ENCODE results near the gene RD3L.
"Not testable (repeated sequence)": the region's sequence is repeated elsewhere in the genome, so short reads cannot be mapped to it uniquely, and the experiment has no call there.

The RD3L gene

GRCh38 chr14:103927566-103927965 is 14.8 kb downstream of the RD3L start:
- no peak for DNase-seq

DNA sequence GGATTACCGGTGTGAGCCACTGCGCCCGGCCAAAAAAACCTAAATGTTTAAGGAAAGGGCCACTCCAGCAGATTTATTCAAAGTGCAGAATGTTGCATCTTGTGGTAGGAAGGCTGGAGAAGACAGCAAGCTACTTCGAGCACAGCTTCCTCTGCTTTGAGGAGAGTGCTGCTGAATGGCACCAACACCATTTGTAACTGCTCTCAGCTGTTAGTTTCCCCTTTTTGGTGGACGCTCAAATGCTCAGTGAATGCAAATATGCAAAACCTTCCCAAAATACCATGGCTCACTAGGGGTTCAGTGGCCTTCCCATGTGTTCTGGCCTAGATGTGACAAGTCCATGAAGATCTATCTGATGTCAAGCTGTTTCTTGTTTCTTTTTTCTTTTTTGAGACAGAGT is 17.0 kb downstream of the RD3L start:
- DNase-seq: no peak

DNA sequence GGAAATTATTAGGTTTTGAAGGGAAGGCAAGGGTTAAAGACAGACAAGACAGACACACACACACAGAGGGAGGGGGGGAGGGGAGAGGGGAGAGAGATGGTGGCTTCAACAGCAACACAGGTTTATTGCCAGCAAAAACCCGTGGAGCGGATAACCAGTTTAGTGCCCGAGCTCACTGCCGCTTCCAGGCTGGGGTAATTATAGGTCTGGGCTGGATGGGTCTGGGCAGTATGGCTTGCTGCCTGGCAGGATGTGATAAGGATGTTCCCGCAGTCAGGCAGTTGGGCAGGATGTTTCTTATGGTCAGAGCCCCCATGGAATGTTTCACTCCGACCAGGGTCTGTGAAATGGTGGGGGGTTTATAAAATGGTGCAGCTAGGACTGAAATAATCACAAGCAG is 18.5 kb downstream of the RD3L start:
- DNase-seq: no peak

DNA sequence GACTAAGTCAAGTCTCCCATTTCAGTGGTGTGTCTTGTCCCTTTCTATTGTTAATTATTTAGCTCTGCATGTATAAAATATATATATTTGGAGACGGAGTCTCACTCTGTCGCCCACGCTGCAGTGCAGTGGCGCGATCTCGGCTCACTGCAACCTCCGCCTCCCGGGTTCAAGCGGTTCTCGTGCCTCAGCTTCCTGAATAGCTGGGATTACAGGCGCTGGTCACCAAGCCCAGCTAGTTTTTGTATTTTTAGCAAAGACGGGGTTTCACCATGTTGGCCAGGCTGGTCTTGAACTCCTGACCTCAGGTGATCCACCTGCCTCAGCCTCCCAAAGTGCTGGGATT is 20.5 kb downstream of the RD3L start:
- not testable (repeated sequence) for DNase-seq

GRCh38 chr14:103920981-103921854 is 21.1 kb downstream of the RD3L start:
- DNase-seq: peak; percentile 89

DNA sequence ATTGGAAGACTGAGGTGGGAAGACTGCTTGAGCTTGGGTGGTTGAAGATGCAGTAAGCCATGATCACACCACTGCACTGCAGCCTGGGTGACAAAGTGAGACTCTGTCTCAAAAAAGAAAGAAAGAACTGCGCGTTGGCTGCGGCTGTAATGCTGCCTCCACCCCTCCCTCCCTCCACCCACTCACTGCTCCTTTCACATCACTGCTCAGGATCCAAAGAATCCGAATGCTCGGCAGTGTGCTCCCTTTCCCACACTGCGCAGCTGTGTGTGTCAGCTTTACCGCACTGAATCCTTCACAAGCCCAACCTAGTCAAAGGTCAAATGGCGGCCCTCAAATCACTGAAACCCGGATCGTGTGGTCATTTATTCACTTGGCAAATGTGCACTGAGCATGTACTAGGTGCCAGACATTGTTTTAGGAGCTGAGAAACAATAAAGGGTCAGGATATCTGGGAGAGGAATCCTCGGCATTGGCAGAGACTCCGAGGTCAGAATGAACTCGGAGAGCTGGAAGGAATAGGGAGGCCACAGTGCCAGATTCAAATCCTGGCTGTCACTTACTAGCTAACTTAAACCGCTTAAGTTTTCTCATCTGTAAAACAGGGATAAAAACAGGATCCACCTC is 25.6 kb downstream of the RD3L start:
- no peak for DNase-seq

DNA sequence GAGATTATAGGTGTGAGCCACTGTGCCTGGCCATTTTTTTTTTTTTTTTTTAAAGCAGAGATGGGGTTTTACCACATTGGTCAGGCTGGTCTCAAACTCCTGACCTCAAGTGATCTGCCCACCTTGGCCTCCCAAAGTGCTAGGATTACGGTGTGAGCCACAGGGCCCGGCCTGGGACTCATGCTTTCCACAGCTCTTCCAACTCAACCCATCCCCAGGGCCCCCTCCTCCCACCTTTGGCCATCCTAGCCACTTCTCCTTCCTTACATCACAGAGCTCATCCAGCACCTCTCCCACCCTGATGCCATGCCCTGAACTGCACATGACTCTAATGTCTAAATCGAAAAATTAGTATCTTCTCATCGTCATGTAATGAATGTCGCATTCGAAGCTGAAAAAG is 26.7 kb downstream of the RD3L start:
- no peak for DNase-seq

DNA sequence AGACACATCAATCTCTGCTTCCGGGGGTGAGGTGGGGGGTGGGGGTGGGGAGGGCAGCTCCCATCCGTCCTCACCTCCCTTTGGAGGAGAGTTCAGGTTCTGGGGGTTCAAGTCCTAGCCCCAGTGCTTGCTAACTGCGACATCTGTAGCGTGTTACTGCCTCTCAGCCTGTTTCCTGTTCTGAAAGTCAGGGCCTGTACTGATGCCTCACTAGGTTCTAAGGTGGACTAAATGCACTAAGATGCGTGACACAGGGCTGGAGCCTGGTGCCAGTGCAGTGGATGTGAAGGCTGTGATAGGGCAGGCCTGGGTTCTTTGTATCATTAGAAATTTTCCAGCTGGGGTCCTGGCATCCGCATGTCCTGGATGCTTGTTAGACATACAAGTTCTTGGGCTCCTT is 31.3 kb downstream of the RD3L start:
- DNase-seq: no peak

DNA sequence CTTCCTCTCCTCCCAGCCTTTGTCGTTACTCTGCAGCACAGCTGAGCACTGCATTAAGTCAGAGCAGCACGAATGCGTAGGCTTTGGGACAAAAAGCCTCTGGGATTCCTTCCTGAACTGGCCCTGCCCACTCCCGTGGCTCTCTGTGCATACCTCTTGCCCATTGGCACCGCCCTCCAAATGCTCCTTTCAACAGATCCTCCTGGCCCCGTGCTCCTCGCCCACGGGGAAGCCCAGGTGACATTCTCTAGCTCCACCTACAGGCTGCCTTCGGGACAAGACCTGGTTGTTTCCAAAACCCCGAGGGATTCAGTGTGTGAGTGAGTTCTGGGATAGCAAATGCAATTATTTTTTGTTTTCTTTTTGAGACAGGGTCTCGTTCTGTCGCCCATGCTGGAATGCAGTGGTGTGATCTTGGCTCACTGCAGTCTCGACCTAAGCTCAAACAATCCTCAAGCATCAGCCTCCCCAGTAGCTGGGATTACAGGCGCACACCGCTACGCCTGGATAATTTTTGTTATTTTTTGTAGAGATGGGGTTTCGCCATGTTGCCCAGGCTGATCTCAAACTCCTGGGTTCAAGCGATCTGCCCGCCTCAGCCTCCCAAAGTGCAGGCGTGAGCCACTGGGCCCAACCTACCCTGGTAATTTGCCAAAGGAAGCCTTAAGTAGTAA is 31.9 kb downstream of the RD3L start:
- peak; percentile 68 for DNase-seq

- no peak for DNase-seq
These were observed 32.6 kb downstream of the RD3L start for GRCh38 chr14:103909531-103910261.

DNA sequence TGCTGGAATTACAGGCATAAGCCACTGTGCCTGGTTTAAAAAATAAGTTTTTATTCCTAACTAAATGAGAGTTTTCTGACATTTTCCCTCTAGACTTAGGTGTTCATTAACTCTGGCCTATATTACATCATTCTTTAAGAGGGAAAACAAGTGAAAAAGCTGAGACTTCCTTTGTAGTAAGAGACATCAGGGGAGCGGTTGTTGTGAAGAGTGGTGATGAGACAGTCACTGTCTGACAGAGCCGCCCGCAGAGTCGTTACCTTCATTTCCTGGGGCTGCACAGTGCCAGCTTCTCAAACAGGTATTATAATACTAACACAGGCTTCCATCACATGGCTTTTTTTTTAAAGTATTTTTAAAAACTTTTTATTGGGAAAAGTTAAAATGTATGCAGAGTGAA is 33.7 kb downstream of the RD3L start:
- no peak for DNase-seq

- no peak for DNase-seq
These were observed 36.4 kb downstream of the RD3L start for GRCh38 chr14:103905842-103906456.

- no peak for DNase-seq
These were observed 37.7 kb downstream of the RD3L start for GRCh38 chr14:103904493-103905107.

GRCh38 chr14:103899833-103900232 is 42.5 kb downstream of the RD3L start:
- no peak for DNase-seq

DNA sequence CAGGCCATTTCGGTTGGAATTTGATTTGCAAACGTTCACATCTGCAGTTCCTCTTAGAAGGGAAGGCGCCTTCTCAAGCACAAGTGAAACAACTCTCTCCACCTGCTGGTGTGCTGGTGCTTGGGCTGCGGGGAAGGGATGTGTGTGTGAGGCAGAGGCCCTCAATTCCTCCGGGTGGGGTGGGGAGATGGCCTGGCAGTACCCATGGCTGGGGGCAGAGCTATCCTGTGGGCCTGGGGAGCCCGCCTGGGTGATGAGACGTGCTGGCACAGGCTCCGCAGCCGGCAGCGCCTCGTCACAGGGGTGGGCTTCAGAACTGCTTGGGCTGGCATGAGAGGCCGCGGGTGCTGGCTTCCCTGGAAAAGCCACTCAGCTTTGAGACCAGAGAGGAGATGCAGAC is 43.0 kb downstream of the RD3L start:
- DNase-seq: no peak

GRCh38 chr14:103898711-103899110 is 43.6 kb downstream of the RD3L start:
- DNase-seq: no peak

- DNase-seq: no peak
These were observed 44.1 kb downstream of the RD3L start for GRCh38 chr14:103898204-103898603.

DNA sequence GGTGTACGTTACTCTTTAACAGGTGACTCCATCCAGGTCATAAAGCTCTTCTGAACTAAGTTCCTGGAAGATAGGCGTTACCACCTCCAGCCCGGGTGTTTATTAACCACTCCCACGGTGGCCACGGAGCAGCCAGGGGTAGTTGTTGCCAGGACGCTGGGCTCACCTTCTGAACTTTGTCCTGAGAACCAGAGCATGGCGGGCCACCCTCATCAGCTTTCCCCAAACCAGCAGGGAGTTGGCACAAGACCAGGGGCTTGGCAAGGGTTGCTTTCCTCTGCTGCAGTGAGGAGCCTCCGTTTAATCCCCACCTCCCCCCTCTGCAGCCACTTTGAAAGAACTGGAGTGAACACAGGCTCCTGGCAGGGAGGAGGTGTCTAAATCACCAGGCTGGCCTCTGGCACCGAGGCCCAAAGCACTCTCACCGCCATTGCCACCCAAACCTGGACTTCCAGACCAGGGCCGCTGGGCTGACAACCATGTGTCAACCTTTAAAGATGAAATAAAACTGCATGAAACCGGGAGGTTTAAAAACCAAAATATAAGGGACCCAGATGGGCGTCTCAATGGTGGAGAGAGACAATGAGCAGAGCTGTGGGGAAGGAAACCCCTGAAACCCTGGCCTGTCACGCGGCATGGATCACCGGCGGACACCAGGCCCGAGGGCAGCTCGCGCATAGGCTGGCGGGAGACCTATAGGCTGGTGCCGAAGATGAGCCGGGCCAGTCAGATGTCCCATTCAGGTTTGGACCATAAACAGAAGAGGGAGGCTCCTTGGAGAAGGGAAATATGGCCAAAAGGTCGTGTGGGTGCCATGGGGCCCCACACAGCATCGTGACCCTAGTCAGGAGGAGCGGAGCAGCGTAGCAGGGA is 45.0 kb downstream of the RD3L start:
- no peak for DNase-seq

- DNase-seq: no peak
These were observed 45.8 kb downstream of the RD3L start for GRCh38 chr14:103896578-103896977.

- no peak for DNase-seq
These were observed 47.6 kb downstream of the RD3L start for GRCh38 chr14:103894723-103895059.

- DNase-seq: no peak
These were observed 48.2 kb downstream of the RD3L start for GRCh38 chr14:103894034-103894722.

All from fibroblast of skin of right biceps (primary cell).